Pancreas (tissue), 10 donors: ENCODE data around the gene SUGP1. TPM values are rescaled to one million over a fixed set of nuclear protein-coding genes. Genes with fewer than 3 reads are reported as not detected.

Source experiments
- ATAC-seq, 4 donors: fragments of 200-7000 bp; cut with Tn5 transposase; one replicate each; pipeline versions ENCODE4 v1.8.0 to v1.9.1; 2020; ENCODE audit warnings: mild to moderate bottlenecking in 4 of 4, moderate library complexity in 4 of 4
- DNase-seq, 6 donors: peaks; one replicate each; pipeline ENCODE4 v3.0.0-alpha.2; 2020
- FAIRE-seq: peaks from 2 replicates; lab custom pipeline; 2012; peaks lifted over from hg19 to GRCh38; lab: Jason Lieb, UNC
- H3K27ac ChIP-seq, 4 donors: fragments of 200-600 bp; sonication (generic); 1 replicate in 3 of 4; 2 replicates in 1 of 4; pipeline versions ENCODE4 v1.5.0 to v1.8.0; 2020
- H3K27me3 ChIP-seq, 4 donors: fragments of 200-600 bp; one replicate each; pipeline ENCODE4 v1.8.0; 2021
- H3K36me3 ChIP-seq, 3 donors: fragments of 200-600 bp; sonication (generic) in 1 of 3; one replicate each; pipeline versions ENCODE4 v1.5.0 to v1.8.0; 2020 to 2021
- H3K4me1 ChIP-seq, 3 donors: fragments of 200-600 bp; one replicate each; pipeline ENCODE4 v1.8.0; 2021
- H3K4me3 ChIP-seq, 4 donors: fragments of 200-600 bp; sonication (generic) in 2 of 4; one replicate each; pipeline versions ENCODE4 v1.5.0 to v1.8.0; 2020 to 2021
- H3K9me3 ChIP-seq, 4 donors: fragments of 200-600 bp; one replicate each; pipeline ENCODE4 v1.8.0; 2021
- whole genome bisulfite sequencing, 2 donors: extraction: QIAGEN DNeasy Blood & Tissue Kit; methylation state at CpG; one replicate each; pipeline ENCODE4 v1.1.7; 2013; 5-methylcytosine and 5-hydroxymethylcytosine counted together
- intact Hi-C, 3 donors: fragments of 100-400 bp; cut with DNase I; formaldehyde crosslinking; loops; one replicate each; pipeline versions ENCODE4 v1.11.1 to v1.14.2; 2022
- polyA plus RNA-seq, 2 donors: library from polyadenylated mRNA; stranded (reverse); fragments of 200-250 nt; gene quantifications; one replicate each; pipeline ENCODE4 v1.2.3, GENCODE V29; 2013
- total RNA-seq, 6 donors: library from RNA; stranded (reverse); fragmentation: NEBNext Ultra II Directional in 4 of 6; extraction: Animal tissue kit (Norgen Biotek cat#: 25700) in 4 of 6; gene quantifications; one replicate each; pipeline versions ENCODE4 v1.2.1 to v1.2.4, GENCODE V29; 2021 to 2023
- TF ChIP-seq, protein P1 (sequence below), 4 donors: fragments of 200-600 bp; sonication (generic) in 3 of 4; IDR thresholded peaks; one replicate each; pipeline versions ENCODE4 v1.5.0 to v1.8.0; 2021; ENCODE audit warnings: antibody characterized with exemption in 4 of 4
- donor health status: healthy with polysubstance abuse.
- donor health status: DM: no; HTN: no; CAD: no; lungs with moderate emphysema.
- donor health status: DM: no; HTN: no; CAD: no.
- donor health status: control.
- donor health status: control.
- donor health status: Bipolar disorder and iron deficiency.
- donor health status: DM: yes; HTN: yes; CAD: no.
- donor health status: DM: no; HTN: no; CAD: no.
- donor health status: DM: no; HTN: no; CAD: no.
- donor health status: DM: yes; HTN: yes; CAD: no.

The SUGP1 gene
- total and polyA plus RNA-seq, 8 donors = 14.6 to 50.3 (median 21.4) TPM

- Histone ChIP-seq H3K27me3 (no peaks in the 10 kb centered on the region), H3K4me3 (no peak overlapping the region), H3K36me3 (peaks cover 0 to 26% (median 0%) of the 10 kb centered on the region in 3 donors), H3K4me1 (no peaks in the 10 kb centered on the region), H3K27ac (no peak overlapping the region), H3K9me3 (no peaks in the 10 kb centered on the region)
- TF ChIP-seq, protein P1, sequence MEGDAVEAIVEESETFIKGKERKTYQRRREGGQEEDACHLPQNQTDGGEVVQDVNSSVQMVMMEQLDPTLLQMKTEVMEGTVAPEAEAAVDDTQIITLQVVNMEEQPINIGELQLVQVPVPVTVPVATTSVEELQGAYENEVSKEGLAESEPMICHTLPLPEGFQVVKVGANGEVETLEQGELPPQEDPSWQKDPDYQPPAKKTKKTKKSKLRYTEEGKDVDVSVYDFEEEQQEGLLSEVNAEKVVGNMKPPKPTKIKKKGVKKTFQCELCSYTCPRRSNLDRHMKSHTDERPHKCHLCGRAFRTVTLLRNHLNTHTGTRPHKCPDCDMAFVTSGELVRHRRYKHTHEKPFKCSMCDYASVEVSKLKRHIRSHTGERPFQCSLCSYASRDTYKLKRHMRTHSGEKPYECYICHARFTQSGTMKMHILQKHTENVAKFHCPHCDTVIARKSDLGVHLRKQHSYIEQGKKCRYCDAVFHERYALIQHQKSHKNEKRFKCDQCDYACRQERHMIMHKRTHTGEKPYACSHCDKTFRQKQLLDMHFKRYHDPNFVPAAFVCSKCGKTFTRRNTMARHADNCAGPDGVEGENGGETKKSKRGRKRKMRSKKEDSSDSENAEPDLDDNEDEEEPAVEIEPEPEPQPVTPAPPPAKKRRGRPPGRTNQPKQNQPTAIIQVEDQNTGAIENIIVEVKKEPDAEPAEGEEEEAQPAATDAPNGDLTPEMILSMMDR (IDR thresholded peaks at IDR 0.05) = no peak
- ATAC-seq (peak in 2 of 4 donors; percentile 12 to 22), DNase-seq (no peak), FAIRE-seq (no peak)
- WGBS, 2 donors = 89 to 94% methylated on average over 16 of the region's 16 CpGs
- intact Hi-C loops = no loop called here
These were observed 39.7 kb downstream of the SUGP1 start for GRCh38 chr19:19280561-19280960.

DNA sequence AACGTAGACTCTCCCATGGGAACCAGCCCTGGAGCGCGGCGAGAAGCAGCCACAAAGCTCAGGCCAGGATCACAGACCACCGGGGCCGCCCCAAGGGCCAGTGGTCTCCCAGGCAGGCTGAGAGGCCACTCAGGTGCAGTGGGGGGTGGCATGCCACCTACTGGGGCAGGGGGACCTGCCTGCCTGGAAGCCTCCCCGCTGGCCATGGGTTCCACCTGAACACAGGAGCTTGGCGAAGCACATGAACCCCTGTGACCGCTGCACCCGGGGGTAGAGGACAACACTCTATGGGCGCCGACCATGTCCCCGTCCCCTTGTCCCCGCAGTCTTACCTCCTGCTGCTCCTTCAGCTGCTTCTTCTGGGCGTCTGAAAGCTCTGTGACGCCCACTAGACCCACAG lies 40.5 kb downstream of the SUGP1 start:
- Histone ChIP-seq H3K27ac (no peak overlapping the region), H3K9me3 (no peaks in the 10 kb centered on the region), H3K27me3 (no peaks in the 10 kb centered on the region), H3K4me1 (no peaks in the 10 kb centered on the region), H3K4me3 (no peak overlapping the region), H3K36me3 (peaks cover 0 to 26% (median 0%) of the 10 kb centered on the region in 3 donors)
- DNase-seq = peak in 1 of 6 donors; percentile 57
- 93 to 96% methylated on average over 16 of the region's 16 CpGs for WGBS, 2 donors
- intact Hi-C loops = no loop called here
- ATAC-seq = no peak
- no peak for FAIRE-seq
- TF ChIP-seq, protein P1 (IDR thresholded peaks at IDR 0.05) = no peak

GRCh38 chr19:19279062-19279612 lies 41.2 kb downstream of the SUGP1 start:
- H3K36me3 ChIP-seq = peaks cover 0 to 26% (median 0%) of the 10 kb centered on the region in 3 donors
- DNase-seq = no peak
- intact Hi-C loops = no loop called here
- 93% methylated on average over 18 to 19 of the region's 19 CpGs for WGBS, 2 donors
- no peaks in the 10 kb centered on the region for H3K27me3 ChIP-seq
- ATAC-seq = no peak
- no peak for FAIRE-seq
- TF ChIP-seq, protein P1 (IDR thresholded peaks at IDR 0.05) = no peak
- no peaks in the 10 kb centered on the region for H3K9me3 ChIP-seq
- no peaks in the 10 kb centered on the region for H3K4me1 ChIP-seq
- H3K27ac ChIP-seq = no peak overlapping the region
- H3K4me3 ChIP-seq = no peak overlapping the region

DNA sequence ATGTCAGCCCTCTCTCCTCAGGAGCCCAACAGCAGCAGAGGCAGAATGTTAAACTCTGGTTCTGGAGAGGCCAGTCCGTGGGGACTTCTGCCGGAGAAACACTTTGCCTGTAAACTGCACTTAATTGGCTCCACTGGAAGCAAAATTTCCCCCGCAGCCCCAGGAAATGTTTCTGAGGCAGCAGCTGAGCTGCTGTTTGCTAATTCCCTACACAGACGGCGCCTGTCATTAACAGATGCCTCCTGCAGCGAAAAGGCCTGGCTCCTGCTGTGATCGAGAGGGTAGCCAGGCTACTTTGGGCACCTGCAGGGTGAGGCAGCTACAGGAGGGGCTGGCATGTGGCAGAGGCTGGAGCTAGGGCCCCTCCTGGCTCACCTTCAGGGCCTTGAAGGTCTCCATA lies 42.0 kb downstream of the SUGP1 start:
- ATAC-seq = peak in 1 of 4 donors; percentile 9
- 94% methylated on average over 7 of the region's 7 CpGs for WGBS, 2 donors

DNA sequence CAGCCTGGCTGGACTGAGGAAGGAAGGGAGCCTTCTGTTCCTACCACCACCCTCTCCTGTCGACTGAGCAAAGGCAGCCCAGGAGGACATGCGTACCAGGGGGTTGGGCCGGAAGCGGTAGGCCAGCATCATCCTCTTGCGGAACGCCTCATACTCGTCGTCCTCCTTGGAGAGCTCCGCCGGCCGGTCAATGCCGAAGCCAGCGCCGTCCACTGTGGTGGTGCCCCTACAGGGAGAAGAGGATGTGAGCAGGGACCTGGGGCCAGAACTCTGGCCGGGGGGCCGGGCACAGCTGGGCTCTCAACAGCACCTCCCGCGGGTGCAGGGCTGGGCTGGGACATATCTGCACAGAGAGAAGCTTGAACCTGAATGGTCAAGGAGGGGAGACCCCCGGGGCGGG lies 43.5 kb downstream of the SUGP1 start:
- intact Hi-C loops = no loop called here
- Histone ChIP-seq H3K36me3 (peaks cover 0 to 26% (median 0%) of the 10 kb centered on the region in 3 donors), H3K9me3 (no peaks in the 10 kb centered on the region), H3K4me1 (no peaks in the 10 kb centered on the region), H3K27ac (no peak overlapping the region), H3K27me3 (no peaks in the 10 kb centered on the region), H3K4me3 (no peak overlapping the region)
- no peak for ATAC-seq
- TF ChIP-seq, protein P1 (IDR thresholded peaks at IDR 0.05) = no peak
- WGBS, 2 donors = 92 to 97% methylated on average over 13 to 20 of the region's 20 CpGs
- peak in 1 of 6 donors; percentile 74 for DNase-seq
- no peak for FAIRE-seq

More for the DNA sequence above, 42.0 kb downstream of the SUGP1 start:
- no peak overlapping the region for H3K27ac ChIP-seq
- H3K9me3 ChIP-seq = no peaks in the 10 kb centered on the region
- DNase-seq (no peak), FAIRE-seq (no peak)
- H3K36me3 ChIP-seq = peaks cover 0 to 26% (median 0%) of the 10 kb centered on the region in 3 donors
- H3K27me3 ChIP-seq = no peaks in the 10 kb centered on the region
- H3K4me1 ChIP-seq = no peaks in the 10 kb centered on the region
- TF ChIP-seq, protein P1 (IDR thresholded peaks at IDR 0.05) = no peak
- intact Hi-C loops = no loop called here
- H3K4me3 ChIP-seq = no peak overlapping the region
